ENCODE measurements around the gene ANKFY1. TPM values are rescaled to one million over a fixed set of nuclear protein-coding genes. Genes with fewer than 3 reads are reported as not detected.

The ANKFY1 gene
- total RNA-seq, 2 experiments from 2014 or later, result 35.4 to 36.6 TPM

Other genes starting within 250 kb of the ANKFY1 start
- 10 to 100 TPM; 32.9 to 35.7 TPM for gene ZZEF1, start 120.9 kb downstream of the ANKFY1 start, total RNA-seq
- 10 to 100 TPM in 1 of 2 experiments, 1 to 10 TPM in 1; 9.6 to 10.4 TPM for gene CYB5D2, start 120.8 kb downstream of the ANKFY1 start, total RNA-seq
- gene UBE2G1, start 102.7 kb upstream of the ANKFY1 start, total RNA-seq, result 10 to 100 TPM; 64.1 to 69.5 TPM
- gene SPNS3, start 170.0 kb upstream of the ANKFY1 start, total RNA-seq, result 10 to 100 TPM; 17.8 to 20.5 TPM
- gene SPNS2, start 234.9 kb upstream of the ANKFY1 start, total RNA-seq, result under 1 TPM; 0.42 to 0.61 TPM